ENCODE data around the gene PELO. TPM values are rescaled to one million over a fixed set of nuclear protein-coding genes. Genes with fewer than 3 reads are reported as not detected.

Gene PELO
- total and polyA plus RNA-seq, 9 of the 15 experiments (the other 6 are each of a cell fraction or from before 2014, with no cell fraction given), result 5.8 to 14.6 (median 9.6) TPM

- no peak for TF ChIP-seq SRSF7 (optimal IDR thresholded peaks at IDR 0.05; ENCODE audit: low read depth, low read length)
- TF ChIP-seq NKRF (IDR thresholded peaks at IDR 0.05; ENCODE audit: borderline replicate concordance), result peak; percentile 46; the same call in 1 of the 2 replicates
- TF ChIP-seq ZNF444 (CRISPR knock-in tag; IDR thresholded peaks at IDR 0.05), result no peak
- no peak for TF ChIP-seq NCOA2 (IDR thresholded peaks at IDR 0.05; ENCODE audit: partially characterized antibody in 2 of 2)
- no peak for TF ChIP-seq NCOR1 (IDR thresholded peaks at IDR 0.05)
- TF ChIP-seq NCOA4 (IDR thresholded peaks at IDR 0.05; ENCODE audit: partially characterized antibody), result no peak
- TF ChIP-seq PHF20 (IDR thresholded peaks at IDR 0.05; ENCODE audit: partially characterized antibody), result no peak
- TF ChIP-seq NFE2 (IDR thresholded peaks at IDR 0.05; ENCODE audit: low read depth), result no peak
- TF ChIP-seq LARP7 (IDR thresholded peaks at IDR 0.05), result no peak
- no peak for TF ChIP-seq MED1 (CRISPR knock-in tag; IDR thresholded peaks at IDR 0.05; ENCODE audit: borderline replicate concordance)
- TF ChIP-seq E2F5 (CRISPR knock-in tag; IDR thresholded peaks at IDR 0.05), result no peak
- TF ChIP-seq CC2D1A (IDR thresholded peaks at IDR 0.05), result no peak
- TF ChIP-seq PREB (CRISPR knock-in tag; IDR thresholded peaks at IDR 0.05), result 0 out of 2 replicates have a peak, but pooled peaks have one; percentile 71
- TF ChIP-seq PHB (CRISPR knock-in tag; IDR thresholded peaks at IDR 0.05), result no peak
- no peak for TF ChIP-seq CBX8 (IDR thresholded peaks at IDR 0.05; ENCODE audit: borderline replicate concordance, extremely low read depth, low read depth, low read length, poor library complexity, severe bottlenecking)
- no peak for TF ChIP-seq ZNF740 (CRISPR knock-in tag; IDR thresholded peaks at IDR 0.05)
- no peak for TF ChIP-seq ZNF740 (tag; IDR thresholded peaks at IDR 0.05)
- peak; percentile 55; the same call in 1 of the 2 replicates for TF ChIP-seq LCOR (CRISPR knock-in tag; IDR thresholded peaks at IDR 0.05)
- TF ChIP-seq ZNF143 (CRISPR knock-in tag; IDR thresholded peaks at IDR 0.05), result no peak
- TF ChIP-seq AFF4 (CRISPR knock-in tag; IDR thresholded peaks at IDR 0.05), result peak; percentile 60; the same call in 1 of the 2 replicates
These were observed 11.8 kb downstream of the PELO start (continued) for GRCh38 chr5:52799358-52799982.
